ENCODE data around the gene TDRKH. TPM values are rescaled to one million over a fixed set of nuclear protein-coding genes. Genes with fewer than 3 reads are reported as not detected.

Gene TDRKH, protein sequence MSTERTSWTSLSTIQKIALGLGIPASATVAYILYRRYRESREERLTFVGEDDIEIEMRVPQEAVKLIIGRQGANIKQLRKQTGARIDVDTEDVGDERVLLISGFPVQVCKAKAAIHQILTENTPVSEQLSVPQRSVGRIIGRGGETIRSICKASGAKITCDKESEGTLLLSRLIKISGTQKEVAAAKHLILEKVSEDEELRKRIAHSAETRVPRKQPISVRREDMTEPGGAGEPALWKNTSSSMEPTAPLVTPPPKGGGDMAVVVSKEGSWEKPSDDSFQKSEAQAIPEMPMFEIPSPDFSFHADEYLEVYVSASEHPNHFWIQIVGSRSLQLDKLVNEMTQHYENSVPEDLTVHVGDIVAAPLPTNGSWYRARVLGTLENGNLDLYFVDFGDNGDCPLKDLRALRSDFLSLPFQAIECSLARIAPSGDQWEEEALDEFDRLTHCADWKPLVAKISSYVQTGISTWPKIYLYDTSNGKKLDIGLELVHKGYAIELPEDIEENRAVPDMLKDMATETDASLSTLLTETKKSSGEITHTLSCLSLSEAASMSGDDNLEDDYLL
- 1.8 and 5.6 TPM in 2 replicates for total RNA-seq
- polyA plus RNA-seq = 1.8 and 2.1 TPM in 2 replicates
- polyA plus RNA-seq (2012) = 1.5 and 2.0 TPM in 2 replicates
- polyA minus RNA-seq (ENCODE audit: low replicate concordance) = 0.85 and 0.98 TPM in 2 replicates

GRCh38 chr1:151790071-151790939 is at the start of gene TDRKH:
TSS of gene TDRKH (minus strand) at chr1:151790500. CDS start at chr1:151783022, 7,478 bp downstream.
- Histone ChIP-seq H3K36me3 (ENCODE audit: control insufficient read depth, insufficient read depth, low read length) (no peaks in the 10 kb centered on the region), H3K27ac (ENCODE audit: insufficient read depth, low read length) (no peak within 1 kb of the TSS), H3K9ac (ENCODE audit: insufficient read depth, low read length) (no peak within 1 kb of the TSS), H3K4me1 (ENCODE audit: control insufficient read depth, extremely low read depth, insufficient read depth, low read length) (no peaks in the 10 kb centered on the region), H4K20me1 (ENCODE audit: control insufficient read depth, extremely low read depth, insufficient read depth, low read length) (no peaks in the 10 kb centered on the region), H3K27me3 (ENCODE audit: control insufficient read depth, insufficient read depth, low read length) (no peaks in the 10 kb centered on the region), H3K79me2 (ENCODE audit: control insufficient read depth, insufficient read depth, low read length) (no peaks in the 10 kb centered on the region), H3K4me3 (replicated peaks in 1 of 4; ENCODE audit: control extremely low read depth in 1 of 4, insufficient read depth in 1 of 4, low read depth in 3 of 4, low read length in 4 of 4) (peak within 1 kb of the TSS; percentile 63 to 85 (median 70)), H3K4me2 (ENCODE audit: extremely low read depth, insufficient read depth, low read length) (peak within 1 kb of the TSS; percentile 89), H2AFZ (ENCODE audit: low read length) (peak within 1 kb of the TSS; percentile 98), H3K9me3 (ENCODE audit: control insufficient read depth, insufficient read depth, low read depth, low read length) (no peaks in the 10 kb centered on the region)
- TF ChIP-seq CTCF (conservative IDR thresholded peaks at IDR 0.05 in 1 of 2, IDR thresholded peaks at IDR 0.05 in 1 of 2; ENCODE audit: low read depth in 1 of 2, low read length in 2 of 2) (peak in 1 of 2 donors; percentile 5), EZH2 (IDR thresholded peaks at IDR 0.05; ENCODE audit: low read length, missing control alignments) (peak; percentile 46)
- peak; percentile 99 to 100 for DNase-seq (ENCODE audit: low read depth in 2 of 2)

GRCh38 chr1:151839457-151840403 is 49.4 kb upstream of the TDRKH start, which contains the start of gene C2CD4D:
TSS of gene C2CD4D (minus strand) at chr1:151839820. CDS start at chr1:151838989, 831 bp downstream.
- H3K36me3 ChIP-seq (ENCODE audit: control insufficient read depth, insufficient read depth, low read length) = no peaks in the 10 kb centered on the region
- H2AFZ ChIP-seq (ENCODE audit: low read length) = no peak within 1 kb of the TSS
- H3K4me1 ChIP-seq (ENCODE audit: control insufficient read depth, extremely low read depth, insufficient read depth, low read length) = no peaks in the 10 kb centered on the region
- no peak within 1 kb of the TSS for H3K9ac ChIP-seq (ENCODE audit: insufficient read depth, low read length)
- H3K9me3 ChIP-seq (ENCODE audit: control insufficient read depth, insufficient read depth, low read depth, low read length) = no peaks in the 10 kb centered on the region
- H3K4me3 ChIP-seq (replicated peaks in 1 of 4; ENCODE audit: control extremely low read depth in 1 of 4, insufficient read depth in 1 of 4, low read depth in 3 of 4, low read length in 4 of 4) = no peak within 1 kb of the TSS
- H3K27ac ChIP-seq (ENCODE audit: insufficient read depth, low read length) = no peak within 1 kb of the TSS
- no peak for TF ChIP-seq CTCF (conservative IDR thresholded peaks at IDR 0.05 in 1 of 2, IDR thresholded peaks at IDR 0.05 in 1 of 2; ENCODE audit: low read depth in 1 of 2, low read length in 2 of 2)
- TF ChIP-seq EZH2 (IDR thresholded peaks at IDR 0.05; ENCODE audit: low read length, missing control alignments) = peak; percentile 29
- H3K4me2 ChIP-seq (ENCODE audit: extremely low read depth, insufficient read depth, low read length) = no peak within 1 kb of the TSS
- no peak for DNase-seq (ENCODE audit: low read depth in 2 of 2)
- no peaks in the 10 kb centered on the region for H4K20me1 ChIP-seq (ENCODE audit: control insufficient read depth, extremely low read depth, insufficient read depth, low read length)
- no peaks in the 10 kb centered on the region for H3K79me2 ChIP-seq (ENCODE audit: control insufficient read depth, insufficient read depth, low read length)
- H3K27me3 ChIP-seq (ENCODE audit: control insufficient read depth, insufficient read depth, low read length) = peaks cover 49% of the 10 kb centered on the region
